ENCODE measurements around the gene TPST1. TPM values are rescaled to one million over a fixed set of nuclear protein-coding genes. Genes with fewer than 3 reads are reported as not detected.
"Not testable (repeated sequence)": the region's sequence is repeated elsewhere in the genome, so short reads cannot be mapped to it uniquely, and the experiment has no call there.

TPST1 gene
- total RNA-seq: 10 to 100 TPM in 3 of 4 donors, 1 to 10 TPM in 1; 9.6 to 22.4 (median 14.4) TPM

- Histone ChIP-seq H3K27me3 (no peaks in the 10 kb centered on the region), H3K27ac (replicated peaks in 1 of 4) (peak within 1 kb of the TSS; percentile 62 to 83 (median 77)), H3K9me3 (no peaks in the 10 kb centered on the region), H3K4me1 (peaks cover 6 to 37% (median 28%) of the 10 kb centered on the region in 4 donors), H3K36me3 (no peaks in the 10 kb centered on the region), H3K4me3 (peak within 1 kb of the TSS; percentile 74 to 97 (median 92))
- under 1% methylated on average over 26 of the region's 90 CpGs for WGBS
- peak; percentile 94 for DNase-seq (ENCODE audit: extremely low spot score)
- intact Hi-C loops (cut with DNase I): loop anchor here (2.0 to 10.0 kb wide), 2 partner anchors 64 to 210 kb away; no protein-coding TSS in a partner anchor
- peak; percentile 92 to 96 for TF ChIP-seq POLR2AphosphoS5 (IDR thresholded peaks at IDR 0.05)
- TF ChIP-seq, protein P1, sequence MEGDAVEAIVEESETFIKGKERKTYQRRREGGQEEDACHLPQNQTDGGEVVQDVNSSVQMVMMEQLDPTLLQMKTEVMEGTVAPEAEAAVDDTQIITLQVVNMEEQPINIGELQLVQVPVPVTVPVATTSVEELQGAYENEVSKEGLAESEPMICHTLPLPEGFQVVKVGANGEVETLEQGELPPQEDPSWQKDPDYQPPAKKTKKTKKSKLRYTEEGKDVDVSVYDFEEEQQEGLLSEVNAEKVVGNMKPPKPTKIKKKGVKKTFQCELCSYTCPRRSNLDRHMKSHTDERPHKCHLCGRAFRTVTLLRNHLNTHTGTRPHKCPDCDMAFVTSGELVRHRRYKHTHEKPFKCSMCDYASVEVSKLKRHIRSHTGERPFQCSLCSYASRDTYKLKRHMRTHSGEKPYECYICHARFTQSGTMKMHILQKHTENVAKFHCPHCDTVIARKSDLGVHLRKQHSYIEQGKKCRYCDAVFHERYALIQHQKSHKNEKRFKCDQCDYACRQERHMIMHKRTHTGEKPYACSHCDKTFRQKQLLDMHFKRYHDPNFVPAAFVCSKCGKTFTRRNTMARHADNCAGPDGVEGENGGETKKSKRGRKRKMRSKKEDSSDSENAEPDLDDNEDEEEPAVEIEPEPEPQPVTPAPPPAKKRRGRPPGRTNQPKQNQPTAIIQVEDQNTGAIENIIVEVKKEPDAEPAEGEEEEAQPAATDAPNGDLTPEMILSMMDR (IDR thresholded peaks at IDR 0.05): peak; percentile 29 to 65 (median 41)
- TF ChIP-seq POLR2A (IDR thresholded peaks at IDR 0.05; ENCODE audit: low read depth): peak; percentile 76
- no peak for TF ChIP-seq EP300 (IDR thresholded peaks at IDR 0.05)
These were observed at the start of gene TPST1 for GRCh38 chr7:66204822-66205740. TSS of gene TPST1 (plus strand) at chr7:66205334. CDS start at chr7:66240426, 35,092 bp downstream.

GRCh38 chr7:66156035-66156434, 49.1 kb upstream of the TPST1 start:
- Histone ChIP-seq H3K9me3 (peaks cover 0 to 11% (median 5%) of the 10 kb centered on the region in 4 donors), H3K36me3 (peaks cover 32 to 68% (median 50%) of the 10 kb centered on the region in 4 donors), H3K4me1 (peaks cover 21 to 25% (median 23%) of the 10 kb centered on the region in 4 donors)
- intact Hi-C loops (cut with DNase I); H3K27me3 ChIP-seq; H3K4me3 ChIP-seq; H3K27ac ChIP-seq (replicated peaks in 1 of 4); DNase-seq (ENCODE audit: extremely low spot score): not testable (repeated sequence)
- 97% methylated on average over 7 of the region's 7 CpGs for WGBS

DNA sequence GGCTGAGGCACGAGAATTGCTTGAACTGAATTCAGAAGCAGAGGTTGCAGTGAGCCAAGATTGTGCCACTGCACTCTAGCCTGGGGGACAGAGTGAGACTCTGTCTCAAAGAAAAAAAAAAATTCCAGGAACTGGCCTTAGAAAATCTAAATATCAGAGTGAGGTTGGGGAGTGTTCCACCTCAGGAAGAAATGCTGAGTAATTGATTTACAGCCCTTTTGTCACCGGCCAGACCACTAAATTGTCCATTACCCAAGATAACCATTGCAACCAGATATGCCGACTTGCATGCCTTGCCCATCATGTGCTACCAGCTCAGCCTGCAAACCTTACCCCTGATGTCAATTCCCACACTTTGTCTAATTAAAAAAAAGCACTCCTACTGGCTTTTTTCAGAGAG, 48.1 kb upstream of the TPST1 start:
- Histone ChIP-seq H3K4me3 (no peak overlapping the region), H3K36me3 (peaks cover 32 to 66% (median 48%) of the 10 kb centered on the region in 4 donors), H3K27me3 (no peaks in the 10 kb centered on the region), H3K4me1 (peaks cover 11 to 14% (median 13%) of the 10 kb centered on the region in 4 donors), H3K9me3 (peaks cover 0 to 11% (median 5%) of the 10 kb centered on the region in 4 donors), H3K27ac (replicated peaks in 1 of 4) (no peak overlapping the region)
- 76% methylated on average over 3 of the region's 3 CpGs for WGBS
- TF ChIP-seq, protein P1 (IDR thresholded peaks at IDR 0.05): no peak
- no peak for TF ChIP-seq POLR2AphosphoS5 (IDR thresholded peaks at IDR 0.05)
- no peak for TF ChIP-seq POLR2A (IDR thresholded peaks at IDR 0.05; ENCODE audit: low read depth)
- no peak for TF ChIP-seq EP300 (IDR thresholded peaks at IDR 0.05)
- intact Hi-C loops (cut with DNase I): no loop called here
- no peak for DNase-seq (ENCODE audit: extremely low spot score)

- peaks cover 0 to 11% (median 5%) of the 10 kb centered on the region in 4 donors for H3K9me3 ChIP-seq
- intact Hi-C loops (cut with DNase I): no loop called here
- TF ChIP-seq EP300 (IDR thresholded peaks at IDR 0.05) (no peak), POLR2AphosphoS5 (IDR thresholded peaks at IDR 0.05) (no peak), POLR2A (IDR thresholded peaks at IDR 0.05; ENCODE audit: low read depth) (no peak)
- TF ChIP-seq, protein P1 (IDR thresholded peaks at IDR 0.05): no peak
- H3K27ac ChIP-seq (replicated peaks in 1 of 4): no peak overlapping the region
- H3K27me3 ChIP-seq: no peaks in the 10 kb centered on the region
- H3K4me1 ChIP-seq: no peaks in the 10 kb centered on the region
- peaks cover 0 to 12% (median 10%) of the 10 kb centered on the region in 4 donors for H3K36me3 ChIP-seq
- 78% methylated on average over 4 of the region's 4 CpGs for WGBS
- H3K4me3 ChIP-seq: no peak overlapping the region
- no peak for DNase-seq (ENCODE audit: extremely low spot score)
These were observed 42.5 kb upstream of the TPST1 start for GRCh38 chr7:66162622-66163021.

GRCh38 chr7:66163186-66163610, 41.9 kb upstream of the TPST1 start:
- TF ChIP-seq POLR2A (IDR thresholded peaks at IDR 0.05; ENCODE audit: low read depth) (no peak), EP300 (IDR thresholded peaks at IDR 0.05) (no peak), POLR2AphosphoS5 (IDR thresholded peaks at IDR 0.05) (no peak)
- TF ChIP-seq, protein P1 (IDR thresholded peaks at IDR 0.05): no peak

More at GRCh38 chr7:66163186-66163610, 41.9 kb upstream of the TPST1 start:
- Histone ChIP-seq H3K27ac (replicated peaks in 1 of 4) (no peak overlapping the region), H3K9me3 (peaks cover 0 to 11% (median 5%) of the 10 kb centered on the region in 4 donors), H3K36me3 (peaks cover 0 to 6% (median 5%) of the 10 kb centered on the region in 4 donors), H3K27me3 (no peaks in the 10 kb centered on the region), H3K4me3 (no peak overlapping the region), H3K4me1 (peaks cover 0 to 5% (median 0%) of the 10 kb centered on the region in 4 donors)
- DNase-seq (ENCODE audit: extremely low spot score): no peak
- 93% methylated on average over 1 of the region's 1 CpG for WGBS
- intact Hi-C loops (cut with DNase I): no loop called here
